GM19463 (cell line): Measurements from ENCODE around the gene SH3BP1.
"Not testable (repeated sequence)": the region's sequence is repeated elsewhere in the genome, so short reads cannot be mapped to it uniquely, and the experiment has no call there.

Experiments
- ATAC-seq: cut with Tn5 transposase; IDR thresholded peaks from one replicate; pipeline ENCODE4 v1.9.1; 2021; ENCODE audit warnings: mild to moderate bottlenecking, moderate library complexity; ENCODE audit not compliant: unreplicated experiment

The SH3BP1 gene

GRCh38 chr22:37639070-37639760, at the start of gene SH3BP1:
Gene SH3BP1, plus strand, starts transcription at chr22:37639669. Its CDS starts 119 bp downstream, at chr22:37639788.
- peak; percentile 41 for ATAC-seq

GRCh38 chr22:37591081-37591480, 48.4 kb upstream of the SH3BP1 start:
- ATAC-seq, result not testable (repeated sequence)

- no peak for ATAC-seq
Observed at GRCh38 chr22:37591823-37592404, 47.6 kb upstream of the SH3BP1 start.

GRCh38 chr22:37594237-37594636, 45.2 kb upstream of the SH3BP1 start:
- ATAC-seq, result no peak

GRCh38 chr22:37599153-37599552, 40.3 kb upstream of the SH3BP1 start:
- ATAC-seq, result no peak

- ATAC-seq, result no peak
Observed at GRCh38 chr22:37601203-37601539, 38.3 kb upstream of the SH3BP1 start.

- no peak for ATAC-seq
Observed at GRCh38 chr22:37601540-37602442, 37.7 kb upstream of the SH3BP1 start.

- not testable (repeated sequence) for ATAC-seq
Observed at GRCh38 chr22:37602546-37603277, 36.8 kb upstream of the SH3BP1 start.

- no peak for ATAC-seq
Observed at GRCh38 chr22:37604074-37604473, 35.4 kb upstream of the SH3BP1 start.

GRCh38 chr22:37604875-37605274, 34.6 kb upstream of the SH3BP1 start:
- no peak for ATAC-seq

GRCh38 chr22:37607010-37607934, 32.2 kb upstream of the SH3BP1 start:
- no peak for ATAC-seq

- ATAC-seq, result no peak
Observed at GRCh38 chr22:37607935-37608476, 31.5 kb upstream of the SH3BP1 start.

GRCh38 chr22:37608477-37609239, 30.8 kb upstream of the SH3BP1 start, which contains the start of gene GGA1:
Gene GGA1, plus strand, starts transcription at chr22:37608834. Its CDS starts 27 bp downstream, at chr22:37608861.
- peak; percentile 76 for ATAC-seq

- no peak for ATAC-seq
Observed at GRCh38 chr22:37609240-37610152, 30.0 kb upstream of the SH3BP1 start.

- ATAC-seq, result not testable (repeated sequence)
Observed at GRCh38 chr22:37610153-37610475, 29.4 kb upstream of the SH3BP1 start.

GRCh38 chr22:37610480-37611129, 28.9 kb upstream of the SH3BP1 start:
- ATAC-seq, result no peak

GRCh38 chr22:37611207-37611606, 28.3 kb upstream of the SH3BP1 start:
- ATAC-seq, result no peak
